Fibroblast of villous mesenchyme (primary cell): ENCODE results near the gene SLCO1B3. TPM values are rescaled to one million over a fixed set of nuclear protein-coding genes. Genes with fewer than 3 reads are reported as not detected.
"Not testable (repeated sequence)": the region's sequence is repeated elsewhere in the genome, so short reads cannot be mapped to it uniquely, and the experiment has no call there.

Experiments used
- DNase-seq: peaks from one replicate; pipeline ENCODE4 v3.0.0-alpha.2; 2010; ENCODE audit warnings: low read depth
- H3K4me3 ChIP-seq: 2 replicates; pipeline ENCODE4 v1.5.1; 2011; ENCODE audit warnings: low read depth, mild to moderate bottlenecking, low read length
- total RNA-seq: library from RNA; depleted of rRNA; stranded (reverse); fragments of >200 nt; gene quantifications from 2 replicates; pipeline ENCODE4 v1.2.3, GENCODE V29; 2012
- TF ChIP-seq, protein P1 (sequence below): IDR thresholded peaks from 2 replicates; pipeline ENCODE4 v1.5.1; 2012; ENCODE audit warnings: low read depth, mild to moderate bottlenecking, low read length; ENCODE audit not compliant: insufficient read depth

SLCO1B3 gene, protein sequence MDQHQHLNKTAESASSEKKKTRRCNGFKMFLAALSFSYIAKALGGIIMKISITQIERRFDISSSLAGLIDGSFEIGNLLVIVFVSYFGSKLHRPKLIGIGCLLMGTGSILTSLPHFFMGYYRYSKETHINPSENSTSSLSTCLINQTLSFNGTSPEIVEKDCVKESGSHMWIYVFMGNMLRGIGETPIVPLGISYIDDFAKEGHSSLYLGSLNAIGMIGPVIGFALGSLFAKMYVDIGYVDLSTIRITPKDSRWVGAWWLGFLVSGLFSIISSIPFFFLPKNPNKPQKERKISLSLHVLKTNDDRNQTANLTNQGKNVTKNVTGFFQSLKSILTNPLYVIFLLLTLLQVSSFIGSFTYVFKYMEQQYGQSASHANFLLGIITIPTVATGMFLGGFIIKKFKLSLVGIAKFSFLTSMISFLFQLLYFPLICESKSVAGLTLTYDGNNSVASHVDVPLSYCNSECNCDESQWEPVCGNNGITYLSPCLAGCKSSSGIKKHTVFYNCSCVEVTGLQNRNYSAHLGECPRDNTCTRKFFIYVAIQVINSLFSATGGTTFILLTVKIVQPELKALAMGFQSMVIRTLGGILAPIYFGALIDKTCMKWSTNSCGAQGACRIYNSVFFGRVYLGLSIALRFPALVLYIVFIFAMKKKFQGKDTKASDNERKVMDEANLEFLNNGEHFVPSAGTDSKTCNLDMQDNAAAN
- not detected in 2 replicates for total RNA-seq

DNA sequence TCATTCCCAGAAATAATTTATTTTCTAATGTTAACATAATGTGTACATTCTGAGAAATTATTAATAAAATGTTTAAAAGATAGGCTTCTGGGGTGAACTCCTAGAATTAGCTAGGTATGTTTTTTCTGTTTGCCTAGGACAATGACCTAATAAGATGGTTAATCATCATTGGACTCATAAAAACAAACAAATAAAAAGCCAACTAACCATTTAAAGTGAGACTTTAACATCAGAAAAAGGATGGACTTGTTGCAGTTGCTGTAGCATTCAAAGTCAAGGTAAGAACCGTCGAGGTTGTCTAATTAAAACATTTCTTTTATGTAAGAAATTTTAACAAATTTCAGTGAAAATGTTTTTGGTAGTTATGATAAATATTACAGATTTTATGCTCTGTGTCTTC, at the start of gene SLCO1B3:
TSS of gene SLCO1B3 (plus strand) at position 219 of the 400 bp plus-strand sequence. CDS start 5,034 bp downstream, outside the sequence.
- no peak for DNase-seq
- H3K4me3 ChIP-seq, result no peak within 1 kb of the TSS
- TF ChIP-seq, protein P1, sequence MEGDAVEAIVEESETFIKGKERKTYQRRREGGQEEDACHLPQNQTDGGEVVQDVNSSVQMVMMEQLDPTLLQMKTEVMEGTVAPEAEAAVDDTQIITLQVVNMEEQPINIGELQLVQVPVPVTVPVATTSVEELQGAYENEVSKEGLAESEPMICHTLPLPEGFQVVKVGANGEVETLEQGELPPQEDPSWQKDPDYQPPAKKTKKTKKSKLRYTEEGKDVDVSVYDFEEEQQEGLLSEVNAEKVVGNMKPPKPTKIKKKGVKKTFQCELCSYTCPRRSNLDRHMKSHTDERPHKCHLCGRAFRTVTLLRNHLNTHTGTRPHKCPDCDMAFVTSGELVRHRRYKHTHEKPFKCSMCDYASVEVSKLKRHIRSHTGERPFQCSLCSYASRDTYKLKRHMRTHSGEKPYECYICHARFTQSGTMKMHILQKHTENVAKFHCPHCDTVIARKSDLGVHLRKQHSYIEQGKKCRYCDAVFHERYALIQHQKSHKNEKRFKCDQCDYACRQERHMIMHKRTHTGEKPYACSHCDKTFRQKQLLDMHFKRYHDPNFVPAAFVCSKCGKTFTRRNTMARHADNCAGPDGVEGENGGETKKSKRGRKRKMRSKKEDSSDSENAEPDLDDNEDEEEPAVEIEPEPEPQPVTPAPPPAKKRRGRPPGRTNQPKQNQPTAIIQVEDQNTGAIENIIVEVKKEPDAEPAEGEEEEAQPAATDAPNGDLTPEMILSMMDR, result no peak

DNA sequence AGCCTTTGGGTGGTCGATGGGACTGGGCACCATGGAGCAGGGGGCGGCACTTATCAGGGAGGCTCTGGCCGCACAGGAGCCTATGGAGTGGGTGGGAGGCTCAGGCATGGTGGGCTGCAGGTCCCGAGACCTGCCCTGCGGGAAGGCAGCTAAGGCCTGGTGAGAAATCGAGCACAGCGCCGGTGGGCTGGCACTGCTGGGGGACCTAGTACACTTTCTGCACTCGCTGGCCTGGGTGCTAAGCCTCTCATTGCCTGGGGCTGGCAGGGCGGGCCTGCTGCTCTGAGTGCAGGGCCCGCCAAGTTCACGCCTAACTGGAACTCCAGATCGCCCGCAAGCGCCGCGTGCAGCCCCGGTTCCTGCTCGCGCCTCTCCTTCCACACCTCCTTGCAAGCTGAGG, 33.1 kb upstream of the SLCO1B3 start:
- no peak for DNase-seq
- no peak overlapping the region for H3K4me3 ChIP-seq
- TF ChIP-seq, protein P1, result no peak

DNA sequence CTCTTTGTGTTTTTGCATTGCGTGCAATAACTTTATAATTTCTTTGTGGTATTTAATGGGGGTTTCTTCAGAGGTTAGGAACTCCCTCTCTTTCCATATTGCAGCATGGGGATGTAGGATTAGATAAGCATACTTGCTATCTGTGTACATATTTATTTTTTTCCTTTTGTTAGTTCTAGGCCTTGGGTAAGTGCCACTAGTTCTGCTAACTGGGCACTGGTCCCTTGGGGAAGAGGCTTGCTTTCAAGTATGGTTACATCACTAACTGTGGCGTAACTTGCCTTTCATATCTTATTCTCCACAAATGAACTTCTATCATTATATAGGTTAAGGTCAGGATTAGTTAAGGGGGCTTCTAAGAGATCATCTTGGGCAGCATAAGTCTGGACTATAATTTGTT, 31.5 kb upstream of the SLCO1B3 start:
- no peak for DNase-seq
- TF ChIP-seq, protein P1, result no peak
- no peak overlapping the region for H3K4me3 ChIP-seq

DNA sequence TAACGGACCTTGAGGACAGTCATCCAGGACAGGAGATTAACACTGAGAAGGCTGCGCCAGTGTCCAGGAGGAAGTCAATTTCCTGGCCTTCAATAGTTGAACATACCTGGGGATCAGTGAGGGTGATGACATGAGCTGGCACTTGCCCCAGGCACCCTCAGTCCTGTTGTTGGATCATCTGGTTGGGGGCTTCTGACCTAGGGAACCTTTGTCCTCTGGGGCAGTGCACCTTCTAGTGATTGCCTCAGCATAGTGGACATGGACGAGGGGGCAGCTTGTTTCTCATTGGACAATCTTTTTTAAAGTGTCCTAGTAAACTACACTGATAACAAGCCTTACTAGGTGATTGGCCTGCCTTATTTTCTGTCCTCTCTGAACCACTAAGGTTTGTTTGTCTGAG, 30.5 kb upstream of the SLCO1B3 start:
- not testable (repeated sequence) for DNase-seq, H3K4me3 ChIP-seq

DNA sequence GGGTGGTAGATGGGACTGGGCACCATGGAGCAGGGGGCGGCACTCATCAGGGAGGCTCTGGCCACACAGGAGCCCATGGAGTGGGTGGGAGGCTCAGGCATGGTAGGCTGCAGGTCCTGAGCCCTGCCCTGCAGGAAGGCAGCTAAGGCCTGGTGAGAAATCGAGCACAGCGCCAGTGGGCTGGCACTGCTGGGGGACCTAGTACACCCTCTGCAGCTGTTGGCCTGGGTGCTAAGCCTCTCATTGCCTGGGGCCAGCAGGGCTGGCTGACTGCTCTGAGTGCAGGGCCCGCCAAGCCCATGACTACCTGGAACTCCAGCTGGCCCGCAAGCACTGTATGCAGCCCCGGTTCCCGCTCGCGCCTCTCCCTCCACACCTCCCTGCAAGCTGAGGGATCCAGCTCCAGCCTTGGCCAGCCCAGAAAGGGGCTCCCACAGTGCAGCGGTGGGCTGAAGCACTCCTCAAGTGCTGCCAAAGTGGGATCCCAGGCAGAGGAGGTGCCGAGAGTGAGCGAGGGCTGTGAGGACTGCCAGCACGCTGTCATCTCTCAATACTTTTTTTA, 26.6 kb upstream of the SLCO1B3 start:
- not testable (repeated sequence) for H3K4me3 ChIP-seq, DNase-seq

DNA sequence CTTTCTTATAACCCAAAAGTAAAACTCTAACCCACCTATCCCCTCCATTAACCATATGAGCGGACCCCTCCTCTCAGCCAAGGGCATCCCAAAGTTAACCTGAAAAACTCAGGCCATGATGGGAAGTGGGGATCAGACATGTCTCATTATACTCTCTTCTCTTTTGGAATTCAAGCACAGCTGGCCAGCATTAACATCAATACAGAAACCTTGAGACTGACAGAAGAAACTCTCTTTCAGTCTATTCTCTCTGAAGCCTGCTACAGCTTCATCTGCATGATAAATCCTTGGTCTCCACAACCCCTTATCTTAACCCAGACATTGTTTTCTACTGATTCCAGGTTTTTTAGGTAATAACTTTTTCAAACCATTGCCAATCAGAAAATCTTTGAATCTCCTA, 17.5 kb upstream of the SLCO1B3 start:
- no peak for DNase-seq
- TF ChIP-seq, protein P1, result no peak
- H3K4me3 ChIP-seq, result no peak overlapping the region

DNA sequence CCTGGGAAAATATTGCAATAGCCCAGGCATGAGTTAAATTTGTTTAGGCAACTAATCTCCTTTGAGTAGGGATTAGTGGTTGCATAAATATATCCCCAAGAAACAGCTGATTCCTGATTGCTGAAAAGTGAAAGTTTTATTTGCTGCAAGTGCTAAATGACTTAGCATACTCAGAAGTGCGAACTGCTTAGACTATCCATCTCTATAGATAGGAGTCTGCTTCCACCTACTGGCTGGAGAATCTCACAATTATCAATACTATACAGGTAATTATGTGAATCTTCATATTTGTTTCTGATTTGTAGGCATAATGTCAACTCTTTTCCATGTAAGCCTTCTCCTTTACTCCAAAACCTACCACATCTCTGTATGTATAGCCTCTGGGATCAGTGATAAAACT, 12.0 kb upstream of the SLCO1B3 start:
- TF ChIP-seq, protein P1, result no peak
- DNase-seq, result no peak

More for the DNA sequence above, 12.0 kb upstream of the SLCO1B3 start:
- no peak overlapping the region for H3K4me3 ChIP-seq
